Spleen (tissue), 11 donors: ENCODE results near the gene TNS4. TPM values are rescaled to one million over a fixed set of nuclear protein-coding genes. Genes with fewer than 3 reads are reported as not detected.
A peak's percentile ranks its signal among the peaks of the same experiment; 100 is the strongest.

ENCODE experiments used
- DNase-seq: peaks from one replicate; pipeline ENCODE4 v3.0.0-alpha.2; 2020
- H3K27ac ChIP-seq, 8 donors: fragments of 200-600 bp; sonication (generic) in 7 of 8; 1 replicate in 4 of 8; 2 replicates in 4 of 8; pipeline versions ENCODE4 v1.5.0 to v1.8.0; 2016 to 2021; ENCODE audit warnings: inconsistent platforms in 4 of 8, mild to moderate bottlenecking in 4 of 8, moderate library complexity in 1 of 8
- H3K27me3 ChIP-seq, 7 donors: fragments of 200-600 bp; sonication (generic) in 6 of 7; replicated peaks in 1 of 7; 1 replicate in 4 of 7; 2 replicates in 3 of 7; pipeline versions ENCODE4 v1.5.0 to v1.8.0; 2016 to 2021; ENCODE audit warnings: inconsistent platforms in 3 of 7, mild to moderate bottlenecking in 1 of 7
- H3K36me3 ChIP-seq, 6 donors: fragments of 200-600 bp; sonication (generic) in 5 of 6; 1 replicate in 4 of 6; 2 replicates in 2 of 6; pipeline versions ENCODE4 v1.5.0 to v1.8.0; 2016 to 2021; ENCODE audit warnings: inconsistent platforms in 2 of 6
- H3K4me1 ChIP-seq, 6 donors: fragments of 200-600 bp; sonication (generic) in 5 of 6; 1 replicate in 3 of 6; 2 replicates in 3 of 6; pipeline versions ENCODE4 v1.5.0 to v1.8.0; 2016 to 2021; ENCODE audit warnings: inconsistent platforms in 3 of 6
- H3K4me3 ChIP-seq, 8 donors: fragments of 200-600 bp; sonication (generic) in 7 of 8; 1 replicate in 4 of 8; 2 replicates in 4 of 8; pipeline versions ENCODE4 v1.5.0 to v1.8.0; 2016 to 2021; ENCODE audit warnings: inconsistent platforms in 4 of 8, mild to moderate bottlenecking in 4 of 8, moderate library complexity in 2 of 8
- H3K9me3 ChIP-seq, 8 donors: fragments of 200-600 bp; sonication (generic) in 7 of 8; 1 replicate in 4 of 8; 2 replicates in 4 of 8; pipeline versions ENCODE4 v1.5.0 to v1.8.0; 2016 to 2021; ENCODE audit warnings: inconsistent platforms in 4 of 8
- POLR2A ChIP-seq, 3 donors: fragments of 450-650 bp; IDR thresholded peaks; one replicate each; pipeline ENCODE4 v1.5.1; 2017; ENCODE audit warnings: antibody characterized with exemption in 3 of 3, mild to moderate bottlenecking in 1 of 3
- POLR2AphosphoS5 ChIP-seq, 3 donors: sonication (generic); formaldehyde crosslinking; IDR thresholded peaks; one replicate each; pipeline ENCODE4 v1.5.1; 2017; ENCODE audit warnings: antibody characterized with exemption in 3 of 3
- WGBS, 5 donors: extraction: QIAGEN DNeasy Blood & Tissue Kit in 3 of 5; methylation state at CpG; one replicate each; pipeline versions ENCODE4 v1.1.5 to v1.1.7; 2013 to 2018; 5-methylcytosine and 5-hydroxymethylcytosine counted together
- intact Hi-C: fragments of 100-400 bp; cut with DNase I; formaldehyde crosslinking; loops from one replicate; pipeline ENCODE4 v1.15.0; 2023; ENCODE audit warnings: low total_unique reads
- polyA plus RNA-seq, 3 donors: library from polyadenylated mRNA; stranded (reverse); fragments of 200-250 nt; gene quantifications; one replicate each; pipeline ENCODE4 v1.2.1, GENCODE V29; 2013
- total RNA-seq, 7 donors: library from RNA; depleted of rRNA in 3 of 7; stranded (reverse); fragments of >200 nt in 3 of 7; fragmentation: NEBNext Ultra II Directional in 4 of 7; extraction: Animal tissue kit (Norgen Biotek cat#: 25700) in 4 of 7; gene quantifications; one replicate each; pipeline versions ENCODE4 v1.1.0 to v1.2.1, GENCODE V29; 2016 to 2021
- TF ChIP-seq, protein P1 (sequence below), 11 experiments: fragments of 200-600 bp in 7 of 11; fragments of 450-650 bp in 4 of 11; sonication (generic) in 4 of 11; IDR thresholded peaks in 8 of 11; conservative IDR thresholded peaks in 3 of 11; 1 replicate in 7 of 11; 2 replicates in 4 of 11; pipeline versions ENCODE4 v1.4.0 to v1.8.0; 2016 to 2021; ENCODE audit warnings: antibody characterized with exemption in 11 of 11, inconsistent platforms in 4 of 11, mild to moderate bottlenecking in 1 of 11
- donor health status: healthy with polysubstance abuse.
- donor health status: DM: no; HTN: no; CAD: no; lungs with moderate emphysema.
- donor health status: DM: no; HTN: no; CAD: no.
- donor health status: Bipolar disorder and iron deficiency.
- donor health status: healthy.
- donor health status: DM: no; HTN: no; CAD: no.
- donor health status: DM: yes; HTN: yes; CAD: no.

Gene TNS4
- total and polyA plus RNA-seq, 10 donors, result 0.14 to 1.3 (median 0.37) TPM; not detected in 1

DNA sequence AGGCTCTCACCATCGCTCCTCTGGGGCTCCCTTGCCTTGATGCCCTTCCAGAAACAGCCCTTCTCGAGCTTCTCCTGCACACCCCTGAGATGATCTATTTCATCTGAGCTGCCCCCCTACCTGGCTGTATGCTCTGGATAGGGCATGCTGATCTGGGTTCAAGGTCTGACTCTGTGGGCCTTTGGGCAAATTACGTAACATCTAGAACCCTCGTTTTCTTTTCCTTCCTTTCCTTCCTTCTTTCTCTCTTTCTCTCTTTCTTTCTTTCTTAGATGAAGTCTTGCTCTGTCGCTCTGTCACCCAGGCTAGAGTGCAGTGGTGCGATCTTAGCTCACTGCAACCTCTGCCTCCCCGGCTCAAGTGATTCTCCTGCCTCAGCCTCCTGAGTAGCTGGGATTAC lies 20.3 kb downstream of the TNS4 start:
- DNase-seq, result no peak
- Histone ChIP-seq H3K4me1 (peaks cover 18 to 58% (median 27%) of the 10 kb centered on the region in 6 donors), H3K36me3 (no peaks in the 10 kb centered on the region), H3K9me3 (no peaks in the 10 kb centered on the region), H3K27me3 (no peaks in the 10 kb centered on the region), H3K27ac (peak overlapping the region in 6 of 8 donors; percentile 40 to 82 (median 67)), H3K4me3 (no peak overlapping the region)
- 68 to 82% (median 78%) methylated on average over 7 of the region's 7 CpGs for WGBS, 5 donors
- intact Hi-C loops, result no loop called here
- TF ChIP-seq POLR2AphosphoS5 (IDR thresholded peaks at IDR 0.05) (no peak), POLR2A (IDR thresholded peaks at IDR 0.05) (no peak)
- TF ChIP-seq, protein P1, sequence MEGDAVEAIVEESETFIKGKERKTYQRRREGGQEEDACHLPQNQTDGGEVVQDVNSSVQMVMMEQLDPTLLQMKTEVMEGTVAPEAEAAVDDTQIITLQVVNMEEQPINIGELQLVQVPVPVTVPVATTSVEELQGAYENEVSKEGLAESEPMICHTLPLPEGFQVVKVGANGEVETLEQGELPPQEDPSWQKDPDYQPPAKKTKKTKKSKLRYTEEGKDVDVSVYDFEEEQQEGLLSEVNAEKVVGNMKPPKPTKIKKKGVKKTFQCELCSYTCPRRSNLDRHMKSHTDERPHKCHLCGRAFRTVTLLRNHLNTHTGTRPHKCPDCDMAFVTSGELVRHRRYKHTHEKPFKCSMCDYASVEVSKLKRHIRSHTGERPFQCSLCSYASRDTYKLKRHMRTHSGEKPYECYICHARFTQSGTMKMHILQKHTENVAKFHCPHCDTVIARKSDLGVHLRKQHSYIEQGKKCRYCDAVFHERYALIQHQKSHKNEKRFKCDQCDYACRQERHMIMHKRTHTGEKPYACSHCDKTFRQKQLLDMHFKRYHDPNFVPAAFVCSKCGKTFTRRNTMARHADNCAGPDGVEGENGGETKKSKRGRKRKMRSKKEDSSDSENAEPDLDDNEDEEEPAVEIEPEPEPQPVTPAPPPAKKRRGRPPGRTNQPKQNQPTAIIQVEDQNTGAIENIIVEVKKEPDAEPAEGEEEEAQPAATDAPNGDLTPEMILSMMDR (IDR thresholded peaks at IDR 0.05 in 8 of 11, conservative IDR thresholded peaks at IDR 0.05 in 3 of 11), result no peak

DNA sequence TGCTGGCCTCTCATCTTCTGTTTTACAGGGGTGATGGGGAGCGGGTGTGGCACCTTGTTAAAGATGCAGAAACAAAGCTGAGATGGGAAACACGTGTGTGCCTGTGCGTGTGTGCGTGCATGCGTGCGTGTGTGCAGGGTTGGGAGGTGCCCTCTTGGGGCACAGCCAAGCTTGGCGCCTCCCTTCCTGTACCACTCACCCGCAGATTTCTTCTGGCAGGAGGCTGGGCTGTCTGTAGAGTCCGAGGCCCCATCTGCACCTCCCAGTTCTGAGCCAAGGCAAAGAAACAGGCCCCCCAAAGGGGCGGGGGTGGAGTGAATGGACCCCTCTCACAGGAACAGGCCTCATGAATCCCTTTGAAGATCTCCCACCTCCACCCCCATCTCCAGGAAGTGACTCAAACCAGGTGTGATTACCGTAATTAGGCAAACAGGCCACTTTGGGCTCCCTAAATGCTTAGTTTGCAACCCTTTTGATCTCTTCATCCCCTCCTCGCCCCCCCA lies 20.9 kb downstream of the TNS4 start:
- Histone ChIP-seq H3K27ac (peak overlapping the region in 6 of 8 donors; percentile 40 to 82 (median 67)), H3K4me1 (peaks cover 20 to 59% (median 31%) of the 10 kb centered on the region in 6 donors), H3K36me3 (no peaks in the 10 kb centered on the region), H3K4me3 (peak overlapping the region in 1 of 8 donors; percentile 27), H3K27me3 (no peaks in the 10 kb centered on the region), H3K9me3 (no peaks in the 10 kb centered on the region)
- intact Hi-C loops, result no loop called here
- 10 to 15% (median 13%) methylated on average over 7 to 12 of the region's 12 CpGs for WGBS, 5 donors
- peak; percentile 91 for DNase-seq
- TF ChIP-seq, protein P1 (IDR thresholded peaks at IDR 0.05 in 8 of 11, conservative IDR thresholded peaks at IDR 0.05 in 3 of 11), result peak in 1 of 11 experiments; percentile 3
- TF ChIP-seq POLR2A (IDR thresholded peaks at IDR 0.05) (no peak), POLR2AphosphoS5 (IDR thresholded peaks at IDR 0.05) (peak; percentile 73 to 81 (median 76))

DNA sequence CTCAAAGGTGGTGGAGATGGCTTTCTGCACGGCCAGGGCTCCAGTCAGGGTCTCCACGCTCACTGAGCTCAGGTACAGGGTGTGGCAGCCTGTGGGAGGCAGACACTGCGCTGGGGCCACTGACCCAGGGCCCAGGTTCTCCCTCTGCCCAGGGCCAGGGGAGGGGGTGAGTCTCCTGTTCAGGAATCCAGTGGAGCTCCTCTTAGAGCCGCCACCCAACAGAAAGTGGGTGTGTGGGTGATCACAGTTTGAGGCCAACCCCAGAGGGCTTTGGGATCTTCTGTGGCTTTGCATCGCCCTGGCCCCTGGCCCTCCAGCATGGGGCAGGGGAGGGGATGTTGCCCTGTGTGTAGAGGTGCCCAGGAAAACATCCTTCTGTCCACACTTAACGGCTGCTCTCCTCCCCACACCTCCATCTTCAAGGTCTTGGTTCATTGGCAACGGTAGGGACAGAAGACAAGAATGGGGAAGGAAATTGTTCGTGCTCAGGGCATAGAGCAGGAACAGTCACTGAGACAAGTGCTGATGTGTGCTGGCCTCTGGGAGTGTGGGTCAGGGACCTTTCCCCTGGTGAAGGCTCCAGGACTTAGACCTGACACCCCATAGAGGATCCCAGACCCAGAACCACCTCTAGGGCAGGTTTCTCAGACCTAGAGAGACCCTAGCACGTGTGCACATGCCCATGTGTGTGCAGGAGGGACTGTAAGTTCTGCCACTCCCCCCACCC lies 21.5 kb downstream of the TNS4 start:
- 43 to 62% (median 53%) methylated on average over 8 to 9 of the region's 9 CpGs for WGBS, 5 donors
- Histone ChIP-seq H3K27ac (peak overlapping the region in 6 of 8 donors; percentile 51 to 82 (median 67)), H3K36me3 (no peaks in the 10 kb centered on the region), H3K9me3 (no peaks in the 10 kb centered on the region), H3K4me1 (peaks cover 20 to 66% (median 35%) of the 10 kb centered on the region in 6 donors), H3K27me3 (no peaks in the 10 kb centered on the region), H3K4me3 (peak overlapping the region in 1 of 8 donors; percentile 27)
- TF ChIP-seq POLR2A (IDR thresholded peaks at IDR 0.05), result no peak
- no peak for TF ChIP-seq POLR2AphosphoS5 (IDR thresholded peaks at IDR 0.05)
- TF ChIP-seq, protein P1 (IDR thresholded peaks at IDR 0.05 in 8 of 11, conservative IDR thresholded peaks at IDR 0.05 in 3 of 11), result no peak
- intact Hi-C loops, result loop anchor here (10.0 kb wide), 1 partner anchor 45 kb away; no protein-coding TSS in a partner anchor
- DNase-seq, result peak; percentile 74

DNA sequence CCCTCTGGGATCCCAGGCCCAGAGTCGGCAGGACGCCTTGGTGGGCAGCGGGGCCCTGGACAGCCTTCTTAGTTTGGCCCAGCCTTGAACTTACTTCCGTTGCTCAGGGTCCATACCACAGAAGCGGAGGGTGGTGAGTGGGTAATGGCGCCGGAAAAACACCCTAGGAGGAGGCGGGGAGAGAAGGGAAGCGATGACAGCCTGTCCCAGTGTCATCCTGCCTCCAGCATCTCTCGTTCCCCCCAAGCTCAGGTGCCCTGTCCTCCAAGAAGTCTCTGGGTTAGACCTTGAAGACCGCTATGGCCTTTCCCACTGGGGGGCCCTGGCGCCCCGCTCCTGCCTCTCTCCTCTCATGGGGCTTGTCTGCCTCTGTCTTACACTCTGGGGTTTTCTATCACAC lies 22.9 kb downstream of the TNS4 start:
- no peaks in the 10 kb centered on the region for H3K27me3 ChIP-seq
- TF ChIP-seq POLR2A (IDR thresholded peaks at IDR 0.05) (no peak), POLR2AphosphoS5 (IDR thresholded peaks at IDR 0.05) (no peak)
- TF ChIP-seq, protein P1 (IDR thresholded peaks at IDR 0.05 in 8 of 11, conservative IDR thresholded peaks at IDR 0.05 in 3 of 11), result no peak
- intact Hi-C loops, result loop anchor here (10.0 kb wide), 1 partner anchor 46 kb away; no protein-coding TSS in a partner anchor
- no peak overlapping the region for H3K27ac ChIP-seq
- no peak overlapping the region for H3K4me3 ChIP-seq
- DNase-seq, result no peak
- no peaks in the 10 kb centered on the region for H3K36me3 ChIP-seq
- no peaks in the 10 kb centered on the region for H3K9me3 ChIP-seq
- 76 to 88% (median 86%) methylated on average over 13 of the region's 13 CpGs for WGBS, 5 donors
- peaks cover 23 to 80% (median 43%) of the 10 kb centered on the region in 6 donors for H3K4me1 ChIP-seq
